Thymus (tissue), 14 donors: ENCODE data around the gene YES1. TPM values are rescaled to one million over a fixed set of nuclear protein-coding genes. Genes with fewer than 3 reads are reported as not detected.

Experiments used
- DNase-seq, 9 donors: peaks; one replicate each; pipeline ENCODE4 v3.0.0-alpha.2; 2013; ENCODE audit warnings: low spot score in 9 of 9, low read depth in 6 of 9, missing footprints in 1 of 9
- H3K27ac ChIP-seq, 2 donors: one replicate each; pipeline ENCODE4 v1.5.1; 2013; ENCODE audit warnings: control low read depth in 1 of 2, low read depth in 1 of 2, low read length in 1 of 2, mild to moderate bottlenecking in 1 of 2, moderate library complexity in 1 of 2
- H3K27me3 ChIP-seq, 2 donors: one replicate each; pipeline ENCODE4 v1.5.1; 2013; ENCODE audit warnings: low read length in 1 of 2; ENCODE audit not compliant: control insufficient read depth in 2 of 2, insufficient read depth in 1 of 2
- H3K36me3 ChIP-seq, 2 donors: one replicate each; pipeline ENCODE4 v1.5.1; 2013; ENCODE audit warnings: low read length in 1 of 2, mild to moderate bottlenecking in 1 of 2, moderate library complexity in 1 of 2; ENCODE audit not compliant: control insufficient read depth in 2 of 2, insufficient read depth in 2 of 2
- H3K4me1 ChIP-seq, 2 donors: one replicate each; pipeline ENCODE4 v1.5.1; 2013; ENCODE audit warnings: low read length in 2 of 2; ENCODE audit not compliant: control insufficient read depth in 2 of 2, insufficient read depth in 2 of 2
- H3K4me3 ChIP-seq, 2 donors: one replicate each; pipeline ENCODE4 v1.5.1; 2013; ENCODE audit warnings: low read length in 2 of 2, control low read depth in 1 of 2, mild to moderate bottlenecking in 1 of 2
- H3K9me3 ChIP-seq, 2 donors: one replicate each; pipeline ENCODE4 v1.5.1; 2013; ENCODE audit warnings: low read length in 1 of 2, mild to moderate bottlenecking in 1 of 2; ENCODE audit not compliant: control insufficient read depth in 2 of 2, insufficient read depth in 1 of 2
- WGBS: extraction: QIAGEN DNeasy Blood & Tissue Kit; methylation state at CpG from one replicate; pipeline ENCODE4 v1.1.7; 2013; 5-methylcytosine and 5-hydroxymethylcytosine counted together
- long read RNA-seq, 10 donors: transcript quantifications; one replicate each; lab custom pipeline, GENCODE V29; 2026
- polyA plus RNA-seq: library from polyadenylated mRNA; stranded (reverse); fragments of 200-250 nt; gene quantifications from one replicate; pipeline ENCODE4 v1.2.3, GENCODE V29; 2013
- total RNA-seq: library from RNA; stranded (reverse); fragments of 120-200 nt; gene quantifications from one replicate; pipeline ENCODE4 v1.2.4, GENCODE V29; 2013
- donor health status: healthy.

Gene YES1
- 19.0 TPM for total RNA-seq
- polyA plus RNA-seq: 18.8 TPM
- long read RNA-seq, donor 1: 0 reads
- long read RNA-seq, donor 2, full-length matches to known transcripts: 6 of 6 reads
- long read RNA-seq, donor 2, partial matches to known transcripts: 0 of 6 reads
- long read RNA-seq, donor 2, other reads (novel, unspliced or antisense): 0 of 6 reads
- long read RNA-seq, donor 3, full-length matches to known transcripts: 1 of 1 reads
- long read RNA-seq, donor 3, partial matches to known transcripts: 0 of 1 reads
- long read RNA-seq, donor 3, other reads (novel, unspliced or antisense): 0 of 1 reads
- long read RNA-seq, donor 4, full-length matches to known transcripts: 3 of 3 reads
- long read RNA-seq, donor 4, partial matches to known transcripts: 0 of 3 reads
- long read RNA-seq, donor 4, other reads (novel, unspliced or antisense): 0 of 3 reads
- long read RNA-seq, donor 5, full-length matches to known transcripts: 5 of 5 reads
- long read RNA-seq, donor 5, partial matches to known transcripts: 0 of 5 reads
- long read RNA-seq, donor 5, other reads (novel, unspliced or antisense): 0 of 5 reads
- long read RNA-seq, donor 6, full-length matches to known transcripts: 3 of 11 reads
- long read RNA-seq, donor 6, partial matches to known transcripts: 8 of 11 reads
- long read RNA-seq, donor 6, other reads (novel, unspliced or antisense): 0 of 11 reads
- long read RNA-seq, donor 7, full-length matches to known transcripts: 6 of 6 reads
- long read RNA-seq, donor 7, partial matches to known transcripts: 0 of 6 reads
- long read RNA-seq, donor 7, other reads (novel, unspliced or antisense): 0 of 6 reads
- long read RNA-seq, donor 8, full-length matches to known transcripts: 1 of 1 reads
- long read RNA-seq, donor 8, partial matches to known transcripts: 0 of 1 reads
- long read RNA-seq, donor 8, other reads (novel, unspliced or antisense): 0 of 1 reads
- long read RNA-seq, donor 9, full-length matches to known transcripts: 2 of 2 reads
- long read RNA-seq, donor 9, partial matches to known transcripts: 0 of 2 reads
- long read RNA-seq, donor 9, other reads (novel, unspliced or antisense): 0 of 2 reads
- long read RNA-seq, donor 10: 0 reads

- Histone ChIP-seq H3K27me3 (peaks cover 0 to 4% of the 10 kb centered on the region in 2 donors), H3K36me3 (no peaks in the 10 kb centered on the region), H3K4me3 (peak within 1 kb of the TSS; percentile 77 to 86), H3K27ac (peak within 1 kb of the TSS; percentile 95 to 98), H3K9me3 (no peaks in the 10 kb centered on the region), H3K4me1 (peaks cover 2 to 15% of the 10 kb centered on the region in 2 donors)
- WGBS: 1% methylated on average over 58 of the region's 59 CpGs
- DNase-seq: no peak
Observed at GRCh38 chr18:811892-812375, at the start of gene YES1. Gene YES1, minus strand, starts transcription at chr18:812242. Its CDS starts 55,415 bp downstream, at chr18:756827.

DNA sequence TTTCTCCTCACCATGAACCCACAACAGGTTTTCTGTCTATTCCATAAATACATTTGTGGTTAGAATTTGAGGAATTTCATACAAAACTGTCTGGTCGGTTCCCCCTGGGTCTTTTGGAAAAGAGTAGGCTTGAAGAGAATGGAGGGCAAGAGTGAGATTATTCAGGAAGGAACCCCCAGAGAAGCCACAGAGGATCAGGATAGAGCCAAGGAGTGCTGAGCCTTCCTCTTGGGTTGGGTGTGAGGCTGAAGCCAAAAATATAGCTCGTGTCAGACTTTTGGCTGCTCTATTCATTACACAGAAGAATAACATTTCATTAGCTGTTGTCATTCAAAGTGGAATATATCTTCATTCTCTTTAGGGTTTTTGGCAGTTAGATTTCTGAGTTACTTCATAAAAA is 45.9 kb upstream of the YES1 start:
- DNase-seq: no peak
- Histone ChIP-seq H3K36me3 (no peaks in the 10 kb centered on the region), H3K4me1 (no peaks in the 10 kb centered on the region), H3K27me3 (no peaks in the 10 kb centered on the region), H3K27ac (no peak overlapping the region), H3K4me3 (no peak overlapping the region), H3K9me3 (no peaks in the 10 kb centered on the region)
- WGBS: 78% methylated on average over 2 of the region's 2 CpGs

- 97% methylated on average over 5 of the region's 5 CpGs for WGBS
Observed at GRCh38 chr18:853471-853870, 41.4 kb upstream of the YES1 start.

GRCh38 chr18:850960-851359 is 38.9 kb upstream of the YES1 start:
- no peaks in the 10 kb centered on the region for H3K9me3 ChIP-seq
- H3K36me3 ChIP-seq: no peaks in the 10 kb centered on the region
- no peak overlapping the region for H3K4me3 ChIP-seq
- no peak overlapping the region for H3K27ac ChIP-seq
- no peak for DNase-seq
- no peaks in the 10 kb centered on the region for H3K27me3 ChIP-seq
- no peaks in the 10 kb centered on the region for H3K4me1 ChIP-seq
- WGBS: 94% methylated on average over 4 of the region's 4 CpGs

More at GRCh38 chr18:853471-853870, 41.4 kb upstream of the YES1 start:
- Histone ChIP-seq H3K27me3 (no peaks in the 10 kb centered on the region), H3K9me3 (no peaks in the 10 kb centered on the region), H3K4me3 (no peak overlapping the region), H3K36me3 (no peaks in the 10 kb centered on the region), H3K27ac (no peak overlapping the region), H3K4me1 (no peaks in the 10 kb centered on the region)
- no peak for DNase-seq

DNA sequence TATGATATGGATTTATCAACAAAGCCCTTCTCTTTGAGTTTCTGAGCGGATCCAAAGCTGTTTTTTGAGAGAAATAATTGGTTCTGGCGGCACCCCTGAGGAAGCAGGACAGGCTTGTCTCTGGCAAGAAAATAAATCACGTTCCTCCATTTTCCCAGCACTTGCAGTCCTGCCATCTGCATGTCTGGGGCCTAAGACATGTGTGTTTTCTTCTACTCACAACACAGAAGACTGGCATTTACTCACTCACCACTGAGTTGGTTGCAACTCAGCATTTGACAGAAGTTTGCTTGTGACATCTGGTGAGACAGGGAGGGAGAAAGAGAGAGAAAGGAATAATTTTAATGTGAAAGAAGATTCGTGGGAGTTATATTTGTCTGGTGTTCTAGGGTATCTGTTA is 37.0 kb upstream of the YES1 start:
- DNase-seq: no peak
- H3K27ac ChIP-seq: no peak overlapping the region
- no peaks in the 10 kb centered on the region for H3K9me3 ChIP-seq
- H3K4me3 ChIP-seq: no peak overlapping the region
- no peaks in the 10 kb centered on the region for H3K36me3 ChIP-seq
- no peaks in the 10 kb centered on the region for H3K27me3 ChIP-seq
- WGBS: 92% methylated on average over 4 of the region's 4 CpGs
- no peaks in the 10 kb centered on the region for H3K4me1 ChIP-seq

GRCh38 chr18:848062-848861 is 36.2 kb upstream of the YES1 start:
- Histone ChIP-seq H3K4me3 (no peak overlapping the region), H3K36me3 (no peaks in the 10 kb centered on the region), H3K27ac (no peak overlapping the region), H3K9me3 (no peaks in the 10 kb centered on the region), H3K4me1 (no peaks in the 10 kb centered on the region), H3K27me3 (no peaks in the 10 kb centered on the region)
- no peak for DNase-seq
- WGBS: 92% methylated on average over 8 of the region's 8 CpGs

- Histone ChIP-seq H3K27me3 (no peaks in the 10 kb centered on the region), H3K4me1 (no peaks in the 10 kb centered on the region), H3K4me3 (no peak overlapping the region), H3K27ac (no peak overlapping the region), H3K9me3 (no peaks in the 10 kb centered on the region), H3K36me3 (no peaks in the 10 kb centered on the region)
- no peak for DNase-seq
- 63% methylated on average over 9 of the region's 9 CpGs for WGBS
Observed at GRCh38 chr18:845152-845819, 33.2 kb upstream of the YES1 start.
